Activated CD8-positive, alpha-beta memory T cell treated with anti-CD3 and anti-CD28 coated beads, Interleukin-2, amount 10 ng/mL, durations not matched to agents 7 days and 5 days (primary cell): ENCODE measurements around the gene ZNRF2. TPM values are rescaled to one million over a fixed set of nuclear protein-coding genes. Genes with fewer than 3 reads are reported as not detected.
"Not testable (repeated sequence)": the region's sequence is repeated elsewhere in the genome, so short reads cannot be mapped to it uniquely, and the experiment has no call there.

Source experiments
- ATAC-seq: fragments of 150-1000 bp; cut with Tn5 transposase; one replicate; pipeline ENCODE4 v1.10.0; 2021; ENCODE audit warnings: moderate library complexity
- CTCF ChIA-PET: fragments of 350-600 bp; sonication (Branson Sonifier 250); formaldehyde crosslinking; loops from one replicate; lab custom pipeline; 2021; ENCODE audit warnings: antibody characterized with exemption; lab: Charles Lee
- DNase-seq: peaks from one replicate; pipeline ENCODE4 v3.0.0-alpha.2; 2020
- H3K27ac Mint-ChIP-seq: one replicate; pipeline ENCODE4 v1.8.0; 2021; ENCODE audit warnings: mild to moderate bottlenecking, mixed read lengths
- H3K27me3 Mint-ChIP-seq: one replicate; pipeline ENCODE4 v1.8.0; 2021; ENCODE audit warnings: mixed read lengths
- H3K36me3 Mint-ChIP-seq: one replicate; pipeline ENCODE4 v1.8.0; 2021; ENCODE audit warnings: mild to moderate bottlenecking, mixed read lengths
- H3K4me1 Mint-ChIP-seq: one replicate; pipeline ENCODE4 v1.8.0; 2021; ENCODE audit warnings: mixed read lengths
- H3K4me3 Mint-ChIP-seq: one replicate; pipeline ENCODE4 v1.8.0; 2021; ENCODE audit warnings: mild to moderate bottlenecking, moderate library complexity, mixed read lengths
- H3K9me3 Mint-ChIP-seq: one replicate; pipeline ENCODE4 v1.8.0; 2022; ENCODE audit warnings: low read depth, mixed read lengths
- total RNA-seq, 2 experiments: library from RNA; stranded (reverse); gene quantifications; one replicate each; pipeline ENCODE4 v1.2.3, GENCODE V29; 2021

ZNRF2 gene
- total RNA-seq, 2 experiments from 2014 or later, result 14.0 to 21.3 TPM

GRCh38 chr7:30252885-30253795 lies 31.3 kb upstream of the ZNRF2 start:
- H3K36me3 Mint-ChIP-seq, result no peaks in the 10 kb centered on the region
- ATAC-seq, result peak; percentile 30
- CTCF ChIA-PET, result interaction anchor here (1.4 kb wide), 1 partner anchor 23 kb away, joined by 3 read pairs; no protein-coding TSS in a partner anchor
- H3K9me3 Mint-ChIP-seq, result no peaks in the 10 kb centered on the region
- no peak overlapping the region for H3K4me3 Mint-ChIP-seq
- peaks cover 14% of the 10 kb centered on the region for H3K4me1 Mint-ChIP-seq
- DNase-seq, result no peak
- H3K27me3 Mint-ChIP-seq, result no peaks in the 10 kb centered on the region
- no peak overlapping the region for H3K27ac Mint-ChIP-seq

- no peak for ATAC-seq
- no peak overlapping the region for H3K4me3 Mint-ChIP-seq
- H3K27ac Mint-ChIP-seq, result no peak overlapping the region
- H3K4me1 Mint-ChIP-seq, result peaks cover 14% of the 10 kb centered on the region
- DNase-seq, result no peak
- H3K36me3 Mint-ChIP-seq, result no peaks in the 10 kb centered on the region
- no peaks in the 10 kb centered on the region for H3K9me3 Mint-ChIP-seq
- H3K27me3 Mint-ChIP-seq, result no peaks in the 10 kb centered on the region
- CTCF ChIA-PET, result no interaction called here
Observed at GRCh38 chr7:30253796-30254165, 30.6 kb upstream of the ZNRF2 start.

- H3K4me1 Mint-ChIP-seq, result peaks cover 14% of the 10 kb centered on the region
- no peaks in the 10 kb centered on the region for H3K27me3 Mint-ChIP-seq
- ATAC-seq, result no peak
- no peak for DNase-seq
- CTCF ChIA-PET, result no interaction called here
- H3K9me3 Mint-ChIP-seq, result no peaks in the 10 kb centered on the region
- no peaks in the 10 kb centered on the region for H3K36me3 Mint-ChIP-seq
- H3K4me3 Mint-ChIP-seq, result no peak overlapping the region
- no peak overlapping the region for H3K27ac Mint-ChIP-seq
Observed at GRCh38 chr7:30254248-30254647, 30.1 kb upstream of the ZNRF2 start.

GRCh38 chr7:30254717-30255063 lies 29.7 kb upstream of the ZNRF2 start:
- Mint-ChIP-seq H3K4me1 (peaks cover 13% of the 10 kb centered on the region), H3K36me3 (no peaks in the 10 kb centered on the region), H3K27ac (no peak overlapping the region), H3K4me3 (no peak overlapping the region), H3K9me3 (no peaks in the 10 kb centered on the region), H3K27me3 (no peaks in the 10 kb centered on the region)
- CTCF ChIA-PET, result no interaction called here
- ATAC-seq, result no peak
- DNase-seq, result no peak

- ATAC-seq (no peak), DNase-seq (no peak)
- Mint-ChIP-seq H3K36me3 (no peaks in the 10 kb centered on the region), H3K4me3 (no peak overlapping the region), H3K9me3 (no peaks in the 10 kb centered on the region), H3K27ac (no peak overlapping the region), H3K4me1 (peaks cover 12% of the 10 kb centered on the region), H3K27me3 (no peaks in the 10 kb centered on the region)
- CTCF ChIA-PET, result interaction anchor here (0.6 kb wide), 1 partner anchor 1134 kb away, joined by 5 read pairs; no protein-coding TSS in a partner anchor
Observed at GRCh38 chr7:30255064-30255769, 29.2 kb upstream of the ZNRF2 start.

GRCh38 chr7:30256349-30256858 lies 28.0 kb upstream of the ZNRF2 start:
- H3K4me1 Mint-ChIP-seq, result peaks cover 10% of the 10 kb centered on the region
- H3K9me3 Mint-ChIP-seq, result no peaks in the 10 kb centered on the region
- no peak for ATAC-seq
- no peak overlapping the region for H3K4me3 Mint-ChIP-seq
- no peak for DNase-seq
- no peaks in the 10 kb centered on the region for H3K36me3 Mint-ChIP-seq
- CTCF ChIA-PET, result no interaction called here
- no peak overlapping the region for H3K27ac Mint-ChIP-seq
- no peaks in the 10 kb centered on the region for H3K27me3 Mint-ChIP-seq

- Mint-ChIP-seq H3K27ac (no peak overlapping the region), H3K4me3 (no peak overlapping the region), H3K9me3 (no peaks in the 10 kb centered on the region), H3K27me3 (peaks cover 5% of the 10 kb centered on the region), H3K36me3 (no peaks in the 10 kb centered on the region), H3K4me1 (no peaks in the 10 kb centered on the region)
- DNase-seq, result no peak
- CTCF ChIA-PET, result no interaction called here
- no peak for ATAC-seq
Observed at GRCh38 chr7:30260246-30260768, 24.1 kb upstream of the ZNRF2 start.

- Mint-ChIP-seq H3K4me3 (no peak overlapping the region), H3K27ac (no peak overlapping the region), H3K27me3 (peaks cover 5% of the 10 kb centered on the region), H3K4me1 (no peaks in the 10 kb centered on the region), H3K36me3 (no peaks in the 10 kb centered on the region), H3K9me3 (no peaks in the 10 kb centered on the region)
- ATAC-seq, result no peak
- CTCF ChIA-PET, result interaction anchor here (0.8 kb wide), 1 partner anchor 18 kb away, joined by 3 read pairs; no protein-coding TSS in a partner anchor
- DNase-seq, result no peak
Observed at GRCh38 chr7:30263090-30263710, 21.2 kb upstream of the ZNRF2 start.

- H3K27ac Mint-ChIP-seq, result no peak overlapping the region
- no peak for DNase-seq
- H3K9me3 Mint-ChIP-seq, result no peaks in the 10 kb centered on the region
- peaks cover 5% of the 10 kb centered on the region for H3K27me3 Mint-ChIP-seq
- CTCF ChIA-PET, result no interaction called here
- H3K4me1 Mint-ChIP-seq, result no peaks in the 10 kb centered on the region
- no peak for ATAC-seq
- no peak overlapping the region for H3K4me3 Mint-ChIP-seq
- no peaks in the 10 kb centered on the region for H3K36me3 Mint-ChIP-seq
Observed at GRCh38 chr7:30264052-30264451, 20.3 kb upstream of the ZNRF2 start.

- not testable (repeated sequence) for ATAC-seq, H3K9me3 Mint-ChIP-seq, DNase-seq, H3K27ac Mint-ChIP-seq, H3K27me3 Mint-ChIP-seq, H3K36me3 Mint-ChIP-seq, H3K4me1 Mint-ChIP-seq, H3K4me3 Mint-ChIP-seq
- CTCF ChIA-PET, result interaction anchor here (1.7 kb wide), 1 partner anchor 10 kb away, joined by 4 read pairs; no protein-coding TSS in a partner anchor
Observed at GRCh38 chr7:30265189-30265588, 19.2 kb upstream of the ZNRF2 start.

GRCh38 chr7:30266686-30267085 lies 17.7 kb upstream of the ZNRF2 start:
- H3K27ac Mint-ChIP-seq, result no peak overlapping the region
- ATAC-seq (no peak), DNase-seq (no peak)
- H3K27me3 Mint-ChIP-seq, result peaks cover 5% of the 10 kb centered on the region
- no peaks in the 10 kb centered on the region for H3K4me1 Mint-ChIP-seq
- H3K4me3 Mint-ChIP-seq, result no peak overlapping the region
- no peaks in the 10 kb centered on the region for H3K9me3 Mint-ChIP-seq
- CTCF ChIA-PET, result no interaction called here
- no peaks in the 10 kb centered on the region for H3K36me3 Mint-ChIP-seq

- Mint-ChIP-seq H3K4me1 (no peaks in the 10 kb centered on the region), H3K36me3 (no peaks in the 10 kb centered on the region), H3K4me3 (no peak overlapping the region), H3K9me3 (no peaks in the 10 kb centered on the region), H3K27ac (no peak overlapping the region), H3K27me3 (peaks cover 5% of the 10 kb centered on the region)
- DNase-seq (no peak), ATAC-seq (no peak)
- CTCF ChIA-PET, result no interaction called here
Observed at GRCh38 chr7:30268586-30268985, 15.8 kb upstream of the ZNRF2 start.

GRCh38 chr7:30269490-30269889 lies 14.9 kb upstream of the ZNRF2 start:
- peaks cover 5% of the 10 kb centered on the region for H3K27me3 Mint-ChIP-seq
- CTCF ChIA-PET, result no interaction called here
- H3K27ac Mint-ChIP-seq, result no peak overlapping the region
- H3K4me3 Mint-ChIP-seq, result no peak overlapping the region
- no peaks in the 10 kb centered on the region for H3K9me3 Mint-ChIP-seq
- no peaks in the 10 kb centered on the region for H3K36me3 Mint-ChIP-seq
- no peak for DNase-seq
- ATAC-seq, result no peak
- H3K4me1 Mint-ChIP-seq, result no peaks in the 10 kb centered on the region
